K562 (cell line): ENCODE data around the gene OXSR1. TPM values are rescaled to one million over a fixed set of nuclear protein-coding genes. Genes with fewer than 3 reads are reported as not detected.

Source experiments
- CBFA2T3 ChIP-seq: fragments of 450-650 bp; IDR thresholded peaks from 2 replicates; pipeline ENCODE4 v1.6.1; 2017
- DPF2 ChIP-seq: fragments of 450-650 bp; IDR thresholded peaks from 2 replicates; pipeline ENCODE4 v1.6.1; 2016
- ELF2 ChIP-seq: fragments of 250-450 bp; sonication (Bioruptor Pico); IDR thresholded peaks from 2 replicates; pipeline ENCODE4 v1.5.0; 2021; ENCODE audit warnings: mild to moderate bottlenecking
- ETV1 ChIP-seq: fragments of 450-650 bp; conservative IDR thresholded peaks from 2 replicates; pipeline ENCODE4 v1.6.1; 2016; ENCODE audit warnings: missing genetic modification characterization, control low read depth, low read depth, missing compliant biosample characterization
- FOS ChIP-seq: IDR thresholded peaks from 3 replicates; pipeline ENCODE4 v1.6.1; 2011; ENCODE audit not compliant: insufficient read length; ENCODE audit errors: extremely low read depth
- JUND ChIP-seq, 2 experiments: IDR thresholded peaks; 2 replicates in 1 of 2; 3 replicates in 1 of 2; pipeline ENCODE4 v1.6.1; 2011; ENCODE audit warnings: borderline replicate concordance in 2 of 2, low read depth in 2 of 2, low read length in 2 of 2, improper control_type of control experiment in 1 of 2, missing biosample characterization in 1 of 2, missing genetic modification characterization in 1 of 2, missing genetic modification reagents in 1 of 2
- KDM1A ChIP-seq, 2 experiments: fragments of 450-650 bp; IDR thresholded peaks; 2 replicates each; pipeline ENCODE4 v1.6.1; 2016; ENCODE audit warnings: mild to moderate bottlenecking in 2 of 2
- KLF16 ChIP-seq: IDR thresholded peaks from 2 replicates; pipeline ENCODE4 v1.6.1; 2016; ENCODE audit warnings: antibody characterized with exemption
- NR1H2 ChIP-seq: sonication (generic); formaldehyde crosslinking; IDR thresholded peaks from 2 replicates; pipeline ENCODE4 v1.4.0; 2020; ENCODE audit warnings: mild to moderate bottlenecking, missing genetic modification reagents
- PHB ChIP-seq: fragments of 250-450 bp; sonication (Bioruptor Pico); IDR thresholded peaks from 2 replicates; pipeline ENCODE4 v1.5.0; 2021
- PHTF2 ChIP-seq: fragments of 250-450 bp; sonication (Bioruptor Pico); IDR thresholded peaks from 2 replicates; pipeline ENCODE4 v1.5.0; 2021; ENCODE audit warnings: mild to moderate bottlenecking
- RAD51 ChIP-seq: fragments of 450-650 bp; IDR thresholded peaks from 2 replicates; pipeline ENCODE4 v1.7.1; 2016; ENCODE audit warnings: low read depth, mild to moderate bottlenecking, borderline replicate concordance
- RUNX1 ChIP-seq: sonication (generic); IDR thresholded peaks from 2 replicates; pipeline ENCODE4 v1.6.1; 2016; ENCODE audit warnings: antibody characterized with exemption, low read depth
- ZBTB17 ChIP-seq: fragments of 450-650 bp; formaldehyde crosslinking; IDR thresholded peaks from 2 replicates; pipeline ENCODE4 v1.4.0; 2020; ENCODE audit warnings: mild to moderate bottlenecking
- ZEB2 ChIP-seq: fragments of 450-650 bp; IDR thresholded peaks from 2 replicates; pipeline ENCODE4 v1.6.1; 2016
- ZFP1 ChIP-seq: fragments of 450-650 bp; formaldehyde crosslinking; IDR thresholded peaks from 2 replicates; pipeline ENCODE4 v1.4.0; 2020; ENCODE audit warnings: mild to moderate bottlenecking, mixed read lengths
- ZNF253 ChIP-seq: fragments of 250-450 bp; sonication (Bioruptor Pico); conservative IDR thresholded peaks from 2 replicates; pipeline ENCODE4 v1.6.1; 2021; ENCODE audit warnings: mild to moderate bottlenecking
- ZSCAN29 ChIP-seq: fragments of 450-650 bp; IDR thresholded peaks from 2 replicates; pipeline ENCODE4 v1.6.1; 2017
- polyA plus RNA-seq, 8 experiments: library from polyadenylated mRNA; depleted of rRNA in 4 of 8; stranded (reverse) in 5 of 8; unstranded in 3 of 8; fragments of >200 nt; fragmentation: Nextera tagmentation in 2 of 8; fragmentation: Illumina TruSeq in 1 of 8; extraction: Ambion mirVana in 2 of 8; extraction: Trizol in 1 of 8; gene quantifications; 2 replicates each; pipeline versions ENCODE4 v1.2.1 to v1.2.3, GENCODE V29; 2011 to 2014; ENCODE audit warnings: inconsistent platforms in 1 of 8, missing spikeins in 1 of 8
- total RNA-seq, 7 experiments: library from RNA; depleted of rRNA in 6 of 7; stranded (reverse); fragments of >200 nt in 6 of 7; fragmentation: Illumina TruSeq in 2 of 7; extraction: Trizol in 2 of 7; gene quantifications; 2 replicates each; pipeline versions ENCODE4 v1.2.1 to v1.2.3, GENCODE V29; 2011 to 2021; ENCODE audit warnings: low replicate concordance in 1 of 7
- TF ChIP-seq, protein P1 (sequence below), 3 experiments: IDR thresholded peaks in 2 of 3; conservative IDR thresholded peaks in 1 of 3; 2 replicates each; pipeline ENCODE4 v1.5.1; 2011 to 2012; ENCODE audit warnings: low read length in 3 of 3, mild to moderate bottlenecking in 3 of 3, control low read depth in 2 of 3, improper control_type of control experiment in 1 of 3, inconsistent platforms in 1 of 3, low read depth in 1 of 3, mixed read lengths in 1 of 3, moderate library complexity in 1 of 3; ENCODE audit not compliant: insufficient read depth in 2 of 3
- TF ChIP-seq, protein P2 (sequence below): fragments of 450-650 bp; formaldehyde crosslinking; IDR thresholded peaks from 2 replicates; pipeline ENCODE4 v1.4.0; 2020; ENCODE audit warnings: mild to moderate bottlenecking, mixed read lengths
- TF ChIP-seq, protein P3 (sequence below): sonication (generic); formaldehyde crosslinking; IDR thresholded peaks from 2 replicates; pipeline ENCODE4 v1.8.1; 2023; ENCODE audit warnings: mild to moderate bottlenecking, missing genetic modification reagents, moderate library complexity

OXSR1 gene
- total and polyA plus RNA-seq, 9 of the 15 experiments (the other 6 are each of a cell fraction or from before 2014, with no cell fraction given): 15.7 to 87.6 (median 48.7) TPM

DNA sequence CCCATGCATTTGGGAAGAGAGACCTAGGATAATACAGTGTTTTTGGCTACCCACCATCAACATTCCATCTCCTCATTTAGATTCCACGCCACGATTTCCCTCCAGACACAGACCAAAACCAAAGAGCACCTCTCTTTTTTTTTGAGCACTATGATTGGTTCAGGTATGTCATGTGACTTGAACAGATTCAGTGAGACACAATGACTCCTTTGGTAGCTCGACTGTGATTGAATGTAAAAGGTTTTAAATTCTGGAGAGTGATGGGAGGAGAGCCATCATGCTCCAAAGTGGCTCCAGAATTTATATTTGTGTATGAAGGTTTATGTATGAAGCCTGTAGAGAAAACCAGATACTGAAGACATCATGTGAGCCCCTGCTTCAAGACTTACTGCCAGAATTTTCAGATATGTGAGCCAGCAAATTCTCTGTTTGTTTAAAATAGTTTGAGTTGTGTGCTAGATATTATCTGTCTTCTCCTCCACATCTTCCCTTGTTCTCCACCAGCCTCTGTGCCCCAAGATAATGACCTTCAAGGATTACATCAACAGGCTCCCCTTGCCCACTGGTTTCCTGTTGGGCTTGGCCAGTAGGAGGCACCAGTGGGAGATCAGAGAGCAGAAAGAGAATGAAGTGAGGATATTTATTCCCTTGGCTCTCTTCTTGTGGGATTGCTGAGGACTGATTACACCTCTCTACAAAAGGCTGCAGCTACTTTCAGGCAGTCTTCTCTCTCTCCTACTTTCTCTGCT lies 14.4 kb upstream of the OXSR1 start (continued):
- TF ChIP-seq, protein P1, sequence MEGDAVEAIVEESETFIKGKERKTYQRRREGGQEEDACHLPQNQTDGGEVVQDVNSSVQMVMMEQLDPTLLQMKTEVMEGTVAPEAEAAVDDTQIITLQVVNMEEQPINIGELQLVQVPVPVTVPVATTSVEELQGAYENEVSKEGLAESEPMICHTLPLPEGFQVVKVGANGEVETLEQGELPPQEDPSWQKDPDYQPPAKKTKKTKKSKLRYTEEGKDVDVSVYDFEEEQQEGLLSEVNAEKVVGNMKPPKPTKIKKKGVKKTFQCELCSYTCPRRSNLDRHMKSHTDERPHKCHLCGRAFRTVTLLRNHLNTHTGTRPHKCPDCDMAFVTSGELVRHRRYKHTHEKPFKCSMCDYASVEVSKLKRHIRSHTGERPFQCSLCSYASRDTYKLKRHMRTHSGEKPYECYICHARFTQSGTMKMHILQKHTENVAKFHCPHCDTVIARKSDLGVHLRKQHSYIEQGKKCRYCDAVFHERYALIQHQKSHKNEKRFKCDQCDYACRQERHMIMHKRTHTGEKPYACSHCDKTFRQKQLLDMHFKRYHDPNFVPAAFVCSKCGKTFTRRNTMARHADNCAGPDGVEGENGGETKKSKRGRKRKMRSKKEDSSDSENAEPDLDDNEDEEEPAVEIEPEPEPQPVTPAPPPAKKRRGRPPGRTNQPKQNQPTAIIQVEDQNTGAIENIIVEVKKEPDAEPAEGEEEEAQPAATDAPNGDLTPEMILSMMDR (IDR thresholded peaks at IDR 0.05 in 2 of 3, conservative IDR thresholded peaks at IDR 0.05 in 1 of 3; ENCODE audit: insufficient read depth in 2 of 3, low read depth in 1 of 3, low read length in 3 of 3): peak; percentile 32 to 78 (median 70); a peak in 5 of 6 replicates
- TF ChIP-seq, protein P2, sequence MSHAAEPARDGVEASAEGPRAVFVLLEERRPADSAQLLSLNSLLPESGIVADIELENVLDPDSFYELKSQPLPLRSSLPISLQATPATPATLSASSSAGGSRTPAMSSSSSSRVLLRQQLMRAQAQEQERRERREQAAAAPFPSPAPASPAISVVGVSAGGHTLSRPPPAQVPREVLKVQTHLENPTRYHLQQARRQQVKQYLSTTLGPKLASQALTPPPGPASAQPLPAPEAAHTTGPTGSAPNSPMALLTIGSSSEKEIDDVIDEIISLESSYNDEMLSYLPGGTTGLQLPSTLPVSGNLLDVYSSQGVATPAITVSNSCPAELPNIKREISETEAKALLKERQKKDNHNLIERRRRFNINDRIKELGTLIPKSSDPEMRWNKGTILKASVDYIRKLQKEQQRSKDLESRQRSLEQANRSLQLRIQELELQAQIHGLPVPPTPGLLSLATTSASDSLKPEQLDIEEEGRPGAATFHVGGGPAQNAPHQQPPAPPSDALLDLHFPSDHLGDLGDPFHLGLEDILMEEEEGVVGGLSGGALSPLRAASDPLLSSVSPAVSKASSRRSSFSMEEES (CRISPR knock-in tag): peak; percentile 97
- TF ChIP-seq FOS (peak; percentile 47), ZFP1 (no peak), ETV1 (tag) (peak; percentile 85), ZSCAN29 (no peak), PHB (CRISPR knock-in tag) (no peak), ZEB2 (0 out of 2 replicates have a peak, but pooled peaks have one; percentile 32), PHTF2 (CRISPR knock-in tag) (no peak), NR1H2 (CRISPR knock-in tag) (no peak), KDM1A (IDR thresholded peaks at IDR 0.05) (peak; percentile 48 to 51; a peak in 1 of 4 replicates), ELF2 (CRISPR knock-in tag) (0 out of 2 replicates have a peak, but pooled peaks have one; percentile 40), CBFA2T3 (peak; percentile 46), RUNX1 (no peak), RAD51 (peak; percentile 91), ZNF253 (no peak), JUND (IDR thresholded peaks at IDR 0.05; ENCODE audit: borderline replicate concordance, low read depth, low read length) (peak; percentile 66), JUND (tag; IDR thresholded peaks at IDR 0.05; ENCODE audit: borderline replicate concordance, low read depth, low read length) (peak; percentile 26; the same call in 2 of the 3 replicates), ZBTB17 (CRISPR knock-in tag) (no peak), KLF16 (peak; percentile 14; the same call in 1 of the 2 replicates), DPF2 (0 out of 2 replicates have a peak, but pooled peaks have one; percentile 40)
- TF ChIP-seq, protein P3, sequence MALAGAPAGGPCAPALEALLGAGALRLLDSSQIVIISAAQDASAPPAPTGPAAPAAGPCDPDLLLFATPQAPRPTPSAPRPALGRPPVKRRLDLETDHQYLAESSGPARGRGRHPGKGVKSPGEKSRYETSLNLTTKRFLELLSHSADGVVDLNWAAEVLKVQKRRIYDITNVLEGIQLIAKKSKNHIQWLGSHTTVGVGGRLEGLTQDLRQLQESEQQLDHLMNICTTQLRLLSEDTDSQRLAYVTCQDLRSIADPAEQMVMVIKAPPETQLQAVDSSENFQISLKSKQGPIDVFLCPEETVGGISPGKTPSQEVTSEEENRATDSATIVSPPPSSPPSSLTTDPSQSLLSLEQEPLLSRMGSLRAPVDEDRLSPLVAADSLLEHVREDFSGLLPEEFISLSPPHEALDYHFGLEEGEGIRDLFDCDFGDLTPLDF: no peak
